Cardiac fibroblast (primary cell): ENCODE results near the gene TBC1D7.
"Not testable (repeated sequence)": the region's sequence is repeated elsewhere in the genome, so short reads cannot be mapped to it uniquely, and the experiment has no call there.

Experiments
- DNase-seq, 2 donors: peaks; one replicate each; pipeline versions ENCODE4 v3.0.0 to v3.0.0-alpha.2; 2010; ENCODE audit warnings: low read depth in 2 of 2
- H3K4me3 ChIP-seq, 2 donors: replicated peaks in 1 of 2; 1 replicate in 1 of 2; 2 replicates in 1 of 2; pipeline ENCODE4 v1.5.1; 2011; ENCODE audit warnings: low read depth in 2 of 2, low read length in 2 of 2, mild to moderate bottlenecking in 2 of 2, moderate library complexity in 1 of 2
- TF ChIP-seq, protein P1 (sequence below): IDR thresholded peaks from one replicate; pipeline ENCODE4 v1.5.1; 2011; ENCODE audit warnings: low read depth, mild to moderate bottlenecking, low read length, inconsistent platforms

Gene TBC1D7

DNA sequence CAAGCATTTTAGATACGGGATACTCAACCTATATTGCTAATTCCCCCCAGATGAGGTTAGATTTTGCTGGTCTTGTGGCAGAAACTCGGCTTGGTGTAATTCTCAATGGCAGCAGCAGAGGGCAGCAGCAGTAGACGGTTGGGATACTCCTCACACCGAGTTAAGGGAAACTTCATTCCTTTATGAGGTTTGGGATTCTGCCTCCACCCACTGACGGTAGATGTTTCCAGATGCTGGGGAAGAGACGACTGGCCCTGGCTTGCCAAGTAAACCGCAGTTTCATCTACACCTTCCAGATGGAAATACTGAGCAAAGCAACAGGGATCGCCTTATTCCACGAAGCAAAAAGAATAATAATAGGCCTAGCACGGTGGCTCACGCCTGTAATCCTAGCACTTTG is 8.2 kb upstream of the TBC1D7 start:
- peak; percentile 89 to 92 for DNase-seq
- H3K4me3 ChIP-seq, result no peak overlapping the region
- TF ChIP-seq, protein P1, sequence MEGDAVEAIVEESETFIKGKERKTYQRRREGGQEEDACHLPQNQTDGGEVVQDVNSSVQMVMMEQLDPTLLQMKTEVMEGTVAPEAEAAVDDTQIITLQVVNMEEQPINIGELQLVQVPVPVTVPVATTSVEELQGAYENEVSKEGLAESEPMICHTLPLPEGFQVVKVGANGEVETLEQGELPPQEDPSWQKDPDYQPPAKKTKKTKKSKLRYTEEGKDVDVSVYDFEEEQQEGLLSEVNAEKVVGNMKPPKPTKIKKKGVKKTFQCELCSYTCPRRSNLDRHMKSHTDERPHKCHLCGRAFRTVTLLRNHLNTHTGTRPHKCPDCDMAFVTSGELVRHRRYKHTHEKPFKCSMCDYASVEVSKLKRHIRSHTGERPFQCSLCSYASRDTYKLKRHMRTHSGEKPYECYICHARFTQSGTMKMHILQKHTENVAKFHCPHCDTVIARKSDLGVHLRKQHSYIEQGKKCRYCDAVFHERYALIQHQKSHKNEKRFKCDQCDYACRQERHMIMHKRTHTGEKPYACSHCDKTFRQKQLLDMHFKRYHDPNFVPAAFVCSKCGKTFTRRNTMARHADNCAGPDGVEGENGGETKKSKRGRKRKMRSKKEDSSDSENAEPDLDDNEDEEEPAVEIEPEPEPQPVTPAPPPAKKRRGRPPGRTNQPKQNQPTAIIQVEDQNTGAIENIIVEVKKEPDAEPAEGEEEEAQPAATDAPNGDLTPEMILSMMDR, result peak; percentile 92

DNA sequence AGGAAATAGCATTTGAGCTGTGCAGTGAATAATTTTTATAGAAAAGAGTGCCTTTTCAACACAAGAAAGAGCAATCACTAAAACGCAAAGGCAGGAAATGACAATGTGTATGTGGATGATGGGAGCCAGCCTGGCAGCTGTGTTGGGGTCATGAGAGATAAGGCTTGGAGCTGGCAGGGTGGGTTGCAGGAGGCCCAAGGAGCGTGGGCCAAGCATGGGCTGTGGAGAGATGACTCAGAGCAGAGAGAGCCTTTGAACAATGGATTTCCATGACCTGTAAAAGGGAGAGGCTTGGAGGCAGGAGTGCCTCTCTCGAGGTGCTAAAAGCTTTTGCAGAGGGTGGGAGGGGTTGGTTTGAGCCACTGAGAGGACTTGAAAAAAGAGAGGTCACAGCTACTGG is 6.6 kb upstream of the TBC1D7 start:
- TF ChIP-seq, protein P1, result no peak
- DNase-seq, result peak; percentile 46 to 83
- no peak overlapping the region for H3K4me3 ChIP-seq

DNA sequence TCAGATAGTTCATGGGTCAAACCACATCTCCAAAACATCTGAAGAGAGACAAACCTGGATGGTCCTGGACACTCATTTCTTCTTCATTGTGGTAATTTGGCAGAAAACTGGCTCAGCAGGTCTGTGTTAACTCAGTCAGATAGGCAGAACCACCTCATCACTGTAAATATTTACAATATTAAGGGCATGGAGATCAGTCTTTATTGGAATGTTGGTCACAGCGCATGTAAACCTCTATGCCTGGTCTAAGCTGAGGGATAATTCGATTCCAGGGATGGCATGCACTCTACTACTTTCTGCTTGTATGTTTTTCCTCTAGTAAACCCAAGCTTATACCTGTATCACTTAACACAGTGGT is 4.0 kb upstream of the TBC1D7 start:
- DNase-seq, result no peak
- TF ChIP-seq, protein P1, result no peak
- no peak overlapping the region for H3K4me3 ChIP-seq

DNA sequence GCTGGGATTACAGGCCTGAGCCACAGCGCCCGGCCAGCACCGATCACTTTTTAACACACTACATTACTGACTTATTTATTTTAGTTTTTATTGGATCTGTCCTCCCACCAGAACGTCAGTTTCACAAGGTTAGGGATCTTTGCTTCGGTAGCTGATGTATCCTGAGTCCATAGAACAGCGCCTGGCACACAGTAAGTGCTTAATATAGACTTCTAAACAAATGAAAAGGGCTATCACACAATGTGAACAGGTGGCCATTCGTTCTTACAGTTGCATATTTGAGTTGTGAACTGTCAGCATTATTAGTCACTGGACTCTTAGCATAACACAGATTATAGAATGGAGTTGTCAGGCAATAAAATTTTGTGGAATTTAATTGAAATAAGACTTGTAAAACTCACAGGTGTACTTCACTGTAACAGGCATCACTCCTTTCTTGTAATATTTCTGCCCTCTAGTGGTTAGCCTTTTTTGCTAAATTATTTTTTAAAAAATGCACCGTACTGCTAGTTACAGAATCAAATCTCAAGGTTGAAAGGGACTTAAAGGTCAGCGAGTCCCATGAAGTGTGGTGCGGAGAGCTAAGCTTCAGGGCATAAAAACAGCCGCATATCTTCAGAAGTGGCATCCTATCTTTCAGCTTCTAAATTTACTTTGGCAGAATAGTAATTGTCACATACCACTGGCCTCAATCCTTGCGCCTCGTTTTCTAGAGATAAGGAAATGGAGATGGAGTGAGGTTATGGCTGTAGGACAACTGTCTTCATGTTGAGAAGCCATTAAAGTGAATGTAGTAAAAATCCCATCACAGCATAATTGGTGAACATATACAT is 3.4 kb upstream of the TBC1D7 start:
- peak; percentile 56 to 58 for DNase-seq
- TF ChIP-seq, protein P1, result peak; percentile 53

DNA sequence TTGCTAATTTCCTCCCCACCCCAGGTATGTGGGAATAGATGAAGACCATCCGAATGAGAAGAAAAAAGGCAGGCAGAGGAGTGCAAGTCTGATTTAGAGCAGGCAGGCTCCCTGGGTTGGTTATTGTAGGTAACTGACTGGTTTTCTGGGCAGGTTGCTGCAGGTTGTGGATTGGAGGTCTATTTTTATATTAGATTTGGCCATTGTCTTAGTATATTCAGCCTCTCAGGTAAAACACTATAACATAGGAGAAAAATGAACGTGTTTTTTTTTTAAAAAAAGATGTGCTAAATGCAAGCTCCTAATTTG is 492 bp upstream of the TBC1D7 start:
- no peak for DNase-seq
- TF ChIP-seq, protein P1, result no peak
- H3K4me3 ChIP-seq, result peak overlapping the region; percentile 80 to 93

More for the DNA sequence above, 3.4 kb upstream of the TBC1D7 start:
- H3K4me3 ChIP-seq, result no peak overlapping the region

DNA sequence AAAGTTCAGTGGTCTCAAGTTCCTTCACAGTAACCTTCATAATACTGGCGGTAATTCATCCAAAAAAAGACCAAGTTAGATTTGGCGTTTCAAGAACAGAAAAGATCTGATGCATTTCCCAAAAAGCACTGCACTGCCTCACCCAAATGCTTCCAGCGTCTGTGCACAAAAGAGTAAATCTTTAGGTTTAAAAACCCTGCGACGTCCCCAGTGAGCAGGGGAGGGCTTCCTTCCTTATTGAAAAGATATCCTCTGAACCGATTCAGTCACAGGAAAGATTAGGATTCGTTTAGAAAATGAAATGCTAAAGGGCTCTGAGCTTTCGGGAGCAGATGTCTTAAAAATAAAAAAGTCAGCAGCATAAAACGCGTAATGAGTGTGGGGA is 654 bp downstream of the TBC1D7 start:
- no peak for DNase-seq
- H3K4me3 ChIP-seq, result peak overlapping the region; percentile 80 to 93
- TF ChIP-seq, protein P1, result no peak

DNA sequence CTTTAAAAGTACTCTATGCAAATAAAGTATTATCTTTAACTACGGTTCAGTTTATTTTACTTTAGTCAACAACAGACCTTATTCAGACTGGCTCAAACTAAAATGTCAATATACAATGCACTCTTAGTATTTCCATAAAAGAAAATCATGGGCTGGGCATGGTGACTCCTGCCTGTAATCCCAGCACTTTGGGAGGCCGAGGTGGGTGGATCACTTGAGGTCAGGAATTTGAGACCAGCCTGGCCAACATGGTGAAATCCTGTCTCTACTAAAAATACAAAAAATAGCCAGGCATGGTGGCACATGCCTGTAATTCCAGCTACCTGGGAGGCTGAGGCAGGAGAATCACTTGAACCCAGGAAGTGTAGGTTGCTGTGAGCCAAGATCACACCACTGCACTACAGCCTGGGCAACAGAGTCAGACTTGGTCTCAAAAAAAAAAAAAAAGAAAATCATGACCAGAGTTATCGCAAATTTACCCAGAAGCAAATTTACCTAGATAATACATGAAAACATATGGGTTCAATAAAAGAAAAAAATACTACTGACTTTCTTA is 2.2 kb downstream of the TBC1D7 start:
- not testable (repeated sequence) for H3K4me3 ChIP-seq, DNase-seq
